AML-193 (cell line): ENCODE measurements around the gene ALPL.

Experiments used
- DNase-seq, 2 experiments: peaks; one replicate each; lab custom pipeline; 2025; lab: John Stamatoyannopoulos, UW

Gene ALPL

GRCh38 chr1:21576031-21576797 is 67.0 kb downstream of the ALPL start:
- DNase-seq = no peak

DNA sequence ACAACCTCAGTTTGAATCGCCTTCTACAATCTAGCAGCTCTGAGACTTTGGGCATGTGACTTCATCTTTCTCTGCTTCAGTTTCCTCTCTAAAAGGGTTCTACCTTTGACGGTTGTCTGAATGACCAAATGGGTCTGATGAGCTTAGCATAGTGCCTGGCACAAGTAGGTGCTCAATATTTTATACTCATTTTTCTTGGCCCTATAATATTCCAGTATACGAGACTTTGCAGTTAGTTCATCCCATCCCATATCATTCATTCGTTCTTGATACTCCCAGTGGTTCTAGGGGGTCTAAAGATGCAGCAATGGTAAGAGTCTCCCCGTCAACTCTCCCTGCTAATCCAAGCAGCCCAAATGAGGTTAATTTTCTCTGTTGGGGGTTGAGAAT is 67.6 kb downstream of the ALPL start:
- no peak for DNase-seq

- DNase-seq = no peak
These were observed 68.1 kb downstream of the ALPL start for GRCh38 chr1:21577324-21577723.

DNA sequence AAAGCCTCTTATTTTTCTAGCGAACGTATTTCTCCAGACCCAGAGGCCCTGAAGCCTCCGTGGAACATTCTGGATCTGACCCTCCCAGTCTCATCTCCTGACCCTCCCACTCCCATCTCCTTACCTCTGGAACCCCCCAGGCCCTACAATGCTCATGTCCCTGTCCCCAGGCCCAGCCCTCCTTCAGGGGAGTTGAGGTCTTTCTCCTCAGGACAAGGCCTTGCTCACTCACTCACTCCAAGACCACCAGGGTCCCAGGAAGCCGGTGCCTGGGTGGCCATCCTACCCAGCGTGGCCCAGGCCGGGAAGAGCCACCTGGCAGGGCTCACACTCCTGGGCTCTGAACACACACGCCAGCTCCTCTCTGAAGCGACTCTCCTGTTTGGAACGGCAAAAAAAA is 68.7 kb downstream of the ALPL start:
- no peak for DNase-seq

DNA sequence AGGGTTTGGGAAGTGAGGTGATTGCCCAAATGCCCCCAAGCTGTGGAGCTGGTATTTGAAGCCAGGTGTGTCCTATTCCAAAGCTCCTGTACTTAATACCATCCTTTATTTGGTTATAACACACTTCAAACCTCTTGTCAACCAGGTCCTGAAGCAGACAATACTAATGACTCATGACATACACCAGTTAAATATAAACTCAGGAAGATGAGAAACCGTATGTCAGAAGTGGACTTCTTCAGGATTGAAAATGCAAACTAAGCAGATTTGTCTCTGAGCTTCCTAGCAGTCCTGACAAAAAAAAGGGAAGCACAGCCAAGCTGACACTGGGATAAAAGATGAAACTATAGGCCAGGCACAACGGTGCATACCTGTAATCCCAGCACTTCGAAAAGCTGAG is 70.6 kb downstream of the ALPL start:
- no peak for DNase-seq

DNA sequence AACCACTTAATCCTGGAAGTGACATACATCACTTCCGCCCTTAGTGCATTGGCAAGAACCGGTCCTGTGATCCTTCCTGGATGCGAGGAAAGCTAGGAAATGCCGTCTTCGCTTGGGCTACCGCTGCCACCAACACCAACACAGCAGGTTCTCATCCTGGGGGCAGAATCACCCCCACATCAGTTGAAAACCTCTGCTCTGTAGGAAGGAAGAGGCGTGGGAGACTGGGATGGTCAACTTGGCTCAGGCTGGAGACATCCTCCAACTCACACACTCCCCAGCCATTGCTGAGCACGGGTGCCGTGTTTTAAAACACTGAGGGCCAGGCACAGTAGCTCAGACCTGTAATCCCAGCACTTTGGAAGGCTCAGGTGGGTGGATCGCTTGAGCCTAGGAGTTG is 74.9 kb downstream of the ALPL start:
- DNase-seq = no peak

- DNase-seq = no peak
These were observed 75.8 kb downstream of the ALPL start for GRCh38 chr1:21585037-21585436.

- DNase-seq = no peak
These were observed 77.0 kb downstream of the ALPL start for GRCh38 chr1:21586222-21586621.

- DNase-seq = no peak
These were observed 77.8 kb downstream of the ALPL start for GRCh38 chr1:21586846-21587601.

DNA sequence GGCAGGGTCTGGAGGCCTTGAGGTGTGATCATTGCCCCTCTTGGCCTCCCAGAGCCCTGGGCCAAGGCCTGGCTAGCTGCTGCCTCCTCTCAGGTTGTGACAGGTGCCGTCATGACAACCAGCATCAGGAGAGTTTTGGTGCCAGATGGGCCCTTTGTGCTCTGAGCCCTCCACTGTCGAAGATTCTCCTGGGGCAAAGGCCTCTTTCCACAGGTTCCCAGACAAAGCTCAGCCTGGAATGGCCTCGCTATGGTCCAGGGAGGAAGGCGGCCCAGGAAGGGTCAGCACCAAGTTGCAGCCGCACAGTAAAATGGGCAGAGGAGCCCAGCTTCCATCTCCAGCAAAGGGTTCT is 78.4 kb downstream of the ALPL start:
- DNase-seq = no peak

- DNase-seq = no peak
These were observed 80.4 kb downstream of the ALPL start for GRCh38 chr1:21589618-21590017.

GRCh38 chr1:21590126-21590880 is 81.1 kb downstream of the ALPL start:
- no peak for DNase-seq

DNA sequence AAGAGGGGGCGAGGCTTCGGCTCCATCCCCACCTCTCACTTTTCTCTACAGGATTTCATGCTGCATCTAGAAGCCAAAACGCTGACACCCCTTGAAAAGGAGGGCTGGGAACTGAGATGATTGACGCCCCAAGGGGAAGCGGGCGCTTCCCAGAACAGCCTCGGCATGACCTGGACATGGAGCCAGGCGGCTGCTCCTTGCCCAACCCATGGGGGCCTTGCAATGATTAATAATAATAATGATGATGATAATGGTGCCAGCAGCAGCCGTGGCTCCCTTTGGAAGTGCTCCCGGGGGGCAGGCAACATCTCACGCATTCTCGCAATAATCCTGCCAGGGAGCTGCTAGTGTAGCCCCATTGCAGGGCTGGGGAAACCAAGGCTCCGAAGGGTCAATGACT is 81.7 kb downstream of the ALPL start:
- DNase-seq = no peak

DNA sequence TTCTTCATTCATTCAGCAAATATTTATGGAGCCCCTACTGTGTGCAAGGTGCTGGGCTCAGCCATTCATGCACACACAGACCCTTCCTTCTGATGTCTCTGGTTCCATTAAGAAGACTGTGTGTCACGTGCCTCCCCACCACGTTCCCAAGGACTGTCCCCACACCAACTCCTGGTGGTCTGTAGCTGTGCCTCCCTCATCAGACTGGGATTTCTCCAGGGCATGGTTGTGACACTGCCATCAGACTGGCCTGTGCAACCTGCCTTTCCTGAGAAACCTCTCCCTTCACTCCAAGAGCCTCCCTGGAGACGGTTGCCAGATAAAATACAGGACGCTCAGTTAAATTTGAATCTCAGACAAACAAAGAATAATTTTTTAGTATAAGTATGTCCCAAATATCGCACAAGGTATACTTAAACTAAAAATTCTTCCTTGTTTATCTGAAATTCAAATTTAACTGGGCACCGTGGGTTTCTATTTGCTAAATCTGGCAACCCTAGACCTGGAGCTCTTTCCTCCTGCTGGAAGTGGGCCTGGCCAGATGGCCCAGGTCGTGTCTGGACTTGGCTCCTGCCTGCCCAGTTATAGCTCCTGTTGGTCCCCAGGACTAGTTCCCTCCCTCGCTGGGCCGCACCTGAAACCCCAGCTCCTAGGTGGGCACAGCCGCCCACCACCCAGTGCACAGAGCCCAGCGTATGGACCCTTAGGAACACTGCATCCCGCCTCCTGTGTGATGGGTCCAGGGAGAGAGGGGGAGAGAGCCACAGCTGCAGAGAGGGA is 83.1 kb downstream of the ALPL start:
- no peak for DNase-seq

- DNase-seq = no peak
These were observed 84.0 kb downstream of the ALPL start for GRCh38 chr1:21593231-21593630.

DNA sequence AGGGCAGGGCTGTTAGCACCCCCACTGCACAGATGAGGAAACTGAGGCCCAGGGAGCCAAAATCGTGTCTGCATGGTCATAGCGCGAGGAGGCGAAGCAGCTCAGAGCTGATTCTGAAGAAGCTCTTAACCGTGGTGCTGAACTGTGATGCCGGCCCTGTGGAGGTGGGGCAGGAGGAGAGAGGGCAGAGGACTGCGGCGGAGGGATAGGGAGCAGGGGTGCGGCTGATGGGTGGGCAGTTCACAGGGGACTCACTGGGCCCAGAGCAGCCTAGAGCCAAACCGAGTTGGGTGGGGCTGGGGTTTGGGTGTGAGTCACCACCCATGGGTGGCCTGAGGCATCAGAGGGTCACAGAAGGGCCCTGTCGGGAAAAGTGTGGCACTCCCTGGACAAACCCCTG is 85.3 kb downstream of the ALPL start:
- DNase-seq = no peak

GRCh38 chr1:21594935-21595897 is 86.0 kb downstream of the ALPL start:
- peak in 1 of 2 experiments; percentile 19 for DNase-seq

DNA sequence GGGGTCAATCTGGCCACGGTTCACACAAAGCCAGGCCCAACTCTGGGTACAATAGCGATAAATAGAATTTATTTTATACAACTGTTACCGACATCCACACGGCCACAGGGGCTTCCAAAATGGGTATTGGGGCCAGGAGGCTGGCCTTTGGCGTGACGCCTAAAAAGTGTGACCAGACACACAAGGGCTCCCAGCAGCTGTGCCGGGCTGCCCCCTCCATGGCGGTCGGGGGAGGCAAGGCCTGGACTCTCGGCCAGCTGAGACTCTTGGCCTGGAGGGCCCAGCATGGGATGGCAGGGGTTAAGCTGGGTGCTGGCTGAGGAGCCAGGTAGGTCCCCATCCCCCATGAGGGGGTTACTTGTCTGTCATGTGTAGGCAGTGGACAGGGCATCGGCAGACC is 87.0 kb downstream of the ALPL start:
- no peak for DNase-seq

DNA sequence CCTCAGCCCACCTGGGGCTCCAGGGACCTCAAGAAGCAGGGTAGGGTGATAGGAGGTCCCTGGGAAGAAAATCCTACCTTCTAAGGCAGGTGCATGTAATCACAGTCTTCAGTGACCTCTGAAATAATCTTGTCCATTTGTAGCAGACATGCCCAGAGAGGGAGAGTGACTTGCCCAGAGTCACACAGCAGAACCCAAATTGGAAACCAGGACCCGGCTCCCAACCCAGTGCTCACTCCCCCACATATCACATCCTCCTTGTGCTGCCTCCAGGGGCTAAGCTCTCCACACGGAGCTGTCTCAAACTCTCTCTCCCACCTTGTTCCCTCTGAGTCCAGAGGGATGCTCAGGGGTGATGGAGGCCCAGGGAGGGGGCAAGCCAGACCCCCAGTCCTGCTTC is 87.4 kb downstream of the ALPL start:
- no peak for DNase-seq

DNA sequence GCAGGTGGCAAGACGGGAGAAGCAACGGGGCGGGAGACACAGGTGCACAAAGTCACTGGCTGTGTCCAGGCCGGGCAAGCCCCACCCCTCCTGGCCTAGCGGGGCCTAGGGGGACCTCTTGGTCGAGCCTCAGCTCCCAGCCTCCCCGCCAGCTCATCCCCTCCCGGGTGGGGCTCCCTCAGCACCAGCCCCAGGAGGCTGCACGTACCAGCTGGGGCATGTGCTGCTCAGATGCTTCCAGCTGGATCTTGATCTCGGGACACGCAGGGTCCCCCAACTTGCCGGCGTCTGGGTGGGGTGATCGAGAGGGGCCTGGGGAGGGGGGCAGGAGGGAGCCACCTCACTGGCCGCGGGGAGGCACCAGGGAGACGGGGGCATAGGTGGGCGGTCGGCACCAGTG is 88.5 kb downstream of the ALPL start:
- DNase-seq = no peak

- no peak for DNase-seq
These were observed 89.2 kb downstream of the ALPL start for GRCh38 chr1:21598417-21598816.
